Ramos (cell line): ENCODE measurements around the gene IRAG1.

Experiments
- in situ Hi-C: fragments of 300-500 bp; cut with MboI; formaldehyde crosslinking; loops from one replicate; pipeline ENCODE4 v1.14.3; 2022; ENCODE audit warnings: low sequenced_read_pairs; ENCODE audit not compliant: unreplicated experiment

IRAG1 gene

GRCh38 chr11:10693509-10694081, at the start of gene IRAG1:
IRAG1 (minus strand) TSS chr11:10693755; CDS start chr11:10693602, 153 bp downstream.
- in situ Hi-C loops: no loop called here

- in situ Hi-C loops: loop anchor here (25.0 kb wide), 1 partner anchor 980 kb away; no protein-coding TSS in a partner anchor
Measured at GRCh38 chr11:10742460-10743208, 49.1 kb upstream of the IRAG1 start.

- in situ Hi-C loops: loop anchor here (25.0 kb wide), 1 partner anchor 973 kb away; no protein-coding TSS in a partner anchor
Measured at GRCh38 chr11:10735481-10736475, 42.2 kb upstream of the IRAG1 start.

GRCh38 chr11:10731064-10731680, 37.6 kb upstream of the IRAG1 start:
- in situ Hi-C loops: loop anchor here (5.0 to 25.0 kb wide), 2 partner anchors 324 to 969 kb away; no protein-coding TSS in a partner anchor

- in situ Hi-C loops: loop anchor here (5.0 to 25.0 kb wide), 2 partner anchors 323 to 968 kb away; no protein-coding TSS in a partner anchor
Measured at GRCh38 chr11:10730151-10730550, 36.6 kb upstream of the IRAG1 start.

GRCh38 chr11:10728789-10729472, 35.4 kb upstream of the IRAG1 start:
- in situ Hi-C loops: loop anchor here (25.0 kb wide), 1 partner anchor 967 kb away; no protein-coding TSS in a partner anchor

GRCh38 chr11:10728154-10728553, 34.6 kb upstream of the IRAG1 start:
- in situ Hi-C loops: loop anchor here (25.0 kb wide), 1 partner anchor 966 kb away; no protein-coding TSS in a partner anchor

- in situ Hi-C loops: loop anchor here (25.0 kb wide), 1 partner anchor 965 kb away; no protein-coding TSS in a partner anchor
Measured at GRCh38 chr11:10727146-10727851, 33.7 kb upstream of the IRAG1 start.

- in situ Hi-C loops: loop anchor here (25.0 kb wide), 1 partner anchor 964 kb away; no protein-coding TSS in a partner anchor
Measured at GRCh38 chr11:10725907-10726253, 32.3 kb upstream of the IRAG1 start.

- in situ Hi-C loops: loop anchor here (25.0 kb wide), 1 partner anchor 963 kb away; no protein-coding TSS in a partner anchor
Measured at GRCh38 chr11:10725114-10725906, 31.8 kb upstream of the IRAG1 start.

- in situ Hi-C loops: no loop called here
Measured at GRCh38 chr11:10722307-10722706, 28.8 kb upstream of the IRAG1 start.

- in situ Hi-C loops: no loop called here
Measured at GRCh38 chr11:10720881-10721376, 27.4 kb upstream of the IRAG1 start.

GRCh38 chr11:10719616-10720015, 26.1 kb upstream of the IRAG1 start:
- in situ Hi-C loops: no loop called here

GRCh38 chr11:10716543-10717259, 23.1 kb upstream of the IRAG1 start:
- in situ Hi-C loops: no loop called here

- in situ Hi-C loops: no loop called here
Measured at GRCh38 chr11:10716122-10716521, 22.6 kb upstream of the IRAG1 start.

GRCh38 chr11:10715571-10715970, 22.0 kb upstream of the IRAG1 start:
- in situ Hi-C loops: no loop called here
